ENCODE measurements around the gene PTPRK. TPM values are rescaled to one million over a fixed set of nuclear protein-coding genes. Genes with fewer than 3 reads are reported as not detected.

The PTPRK gene
- total and polyA plus RNA-seq, 4 experiments from 2014 or later = 0.47 to 1.5 (median 0.61) TPM; not detected in 1

GRCh38 chr6:128526152-128526914, 5.9 kb upstream of the PTPRK start:
- H3K36me3 ChIP-seq (ENCODE audit: insufficient read depth, low read length) = no peaks in the 10 kb centered on the region
- no peak overlapping the region for H3K4me3 Mint-ChIP-seq
- intact Hi-C loops (cut with micrococcal nuclease) = no loop called here
- no peaks in the 10 kb centered on the region for H3K9me3 ChIP-seq (ENCODE audit: control insufficient read depth in 1 of 2, low read length in 2 of 2)
- ChIA-PET CTCF (ENCODE audit: partially characterized antibody) (interaction anchor here (0.6 to 1.3 kb wide), 2 partner anchors 9 to 14 kb away, joined by 3 to 5 read pairs; no protein-coding TSS in a partner anchor), POLR2A (ENCODE audit: partially characterized antibody) (no interaction called here)
- DNase-seq = no peak
- H3K27me3 Mint-ChIP-seq = peaks cover 22 to 33% of the 10 kb centered on the region in 2 donors
- H3K4me3 ChIP-seq (ENCODE audit: low read length in 2 of 2) = no peak overlapping the region
- no peaks in the 10 kb centered on the region for H3K36me3 Mint-ChIP-seq
- no peak overlapping the region for H3K27ac ChIP-seq (ENCODE audit: low read depth, low read length)
- no peak overlapping the region for H3K27ac Mint-ChIP-seq
- peaks cover 13% of the 10 kb centered on the region for H3K27me3 ChIP-seq (ENCODE audit: insufficient read depth, low read length)
- peaks cover 0 to under 1% (median under 1%) of the 10 kb centered on the region in 4 donors for H3K4me1 Mint-ChIP-seq
- H3K4me1 ChIP-seq (ENCODE audit: insufficient read depth, low read length) = no peaks in the 10 kb centered on the region
- peaks cover 0 to 1% (median 0%) of the 10 kb centered on the region in 8 donors for H3K9me3 Mint-ChIP-seq

GRCh38 chr6:128525406-128525805, 5.0 kb upstream of the PTPRK start:
- Mint-ChIP-seq H3K27ac (no peak overlapping the region), H3K36me3 (no peaks in the 10 kb centered on the region), H3K4me3 (no peak overlapping the region), H3K27me3 (peaks cover 27 to 38% of the 10 kb centered on the region in 2 donors), H3K4me1 (peaks cover 3 to 8% (median 5%) of the 10 kb centered on the region in 4 donors), H3K9me3 (peaks cover 0 to 1% (median 0%) of the 10 kb centered on the region in 8 donors)
- Histone ChIP-seq H3K36me3 (ENCODE audit: insufficient read depth, low read length) (no peaks in the 10 kb centered on the region), H3K27ac (ENCODE audit: low read depth, low read length) (no peak overlapping the region), H3K4me1 (ENCODE audit: insufficient read depth, low read length) (peaks cover 6% of the 10 kb centered on the region), H3K4me3 (ENCODE audit: low read length in 2 of 2) (no peak overlapping the region), H3K9me3 (ENCODE audit: control insufficient read depth in 1 of 2, low read length in 2 of 2) (no peaks in the 10 kb centered on the region), H3K27me3 (ENCODE audit: insufficient read depth, low read length) (peaks cover 19% of the 10 kb centered on the region)
- DNase-seq = no peak
- intact Hi-C loops (cut with micrococcal nuclease) = no loop called here
- CTCF ChIA-PET (ENCODE audit: partially characterized antibody) = no interaction called here
- POLR2A ChIA-PET (ENCODE audit: partially characterized antibody) = no interaction called here

DNA sequence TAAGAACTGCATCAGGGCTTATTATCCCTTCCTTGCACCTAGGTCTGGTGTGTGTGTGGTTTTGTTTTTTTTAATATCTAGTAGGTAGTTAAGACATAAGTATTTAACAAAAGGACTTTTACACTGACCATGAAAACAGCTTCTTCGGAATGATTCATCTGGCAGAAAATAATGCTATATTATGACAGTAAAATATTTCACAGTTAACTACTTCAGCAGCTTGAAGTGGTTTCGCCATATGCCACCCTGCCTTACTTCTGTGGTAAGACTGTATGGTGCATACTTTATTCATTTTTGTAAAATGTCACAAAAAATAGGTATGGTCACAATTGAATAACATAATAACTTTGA, 858 bp upstream of the PTPRK start:
- no peaks in the 10 kb centered on the region for H3K36me3 ChIP-seq (ENCODE audit: insufficient read depth, low read length)
- Mint-ChIP-seq H3K9me3 (peaks cover 0 to under 1% (median 0%) of the 10 kb centered on the region in 8 donors), H3K27ac (peak overlapping the region in 3 of 7 donors; percentile 53 to 84 (median 68)), H3K27me3 (peaks cover 43 to 58% of the 10 kb centered on the region in 2 donors), H3K4me1 (peaks cover 11 to 27% (median 19%) of the 10 kb centered on the region in 4 donors), H3K4me3 (peak overlapping the region; percentile 76 to 91 (median 86)), H3K36me3 (peaks cover 0 to 9% of the 10 kb centered on the region in 2 donors)
- intact Hi-C loops (cut with micrococcal nuclease) = loop anchor here (2.0 kb wide), 1 partner anchor 664 kb away; no protein-coding TSS in a partner anchor
- no peak for DNase-seq
- peaks cover 37% of the 10 kb centered on the region for H3K27me3 ChIP-seq (ENCODE audit: insufficient read depth, low read length)
- H3K4me3 ChIP-seq (ENCODE audit: low read length in 2 of 2) = peak overlapping the region in 1 of 2 donors; percentile 71
- H3K27ac ChIP-seq (ENCODE audit: low read depth, low read length) = no peak overlapping the region
- H3K4me1 ChIP-seq (ENCODE audit: insufficient read depth, low read length) = peaks cover 23% of the 10 kb centered on the region
- ChIA-PET CTCF (ENCODE audit: partially characterized antibody) (interaction anchor here (0.9 to 1.6 kb wide), 2 partner anchors 16 to 666 kb away, joined by 3 to 4 read pairs; no protein-coding TSS in a partner anchor), POLR2A (ENCODE audit: partially characterized antibody) (interaction anchor here (0.6 kb wide), 1 partner anchor 854 kb away, joined by 3 read pairs; no protein-coding TSS in a partner anchor)
- H3K9me3 ChIP-seq (ENCODE audit: control insufficient read depth in 1 of 2, low read length in 2 of 2) = no peaks in the 10 kb centered on the region

- peaks cover 37% of the 10 kb centered on the region for H3K27me3 ChIP-seq (ENCODE audit: insufficient read depth, low read length)
- peak overlapping the region; percentile 3 for H3K27ac ChIP-seq (ENCODE audit: low read depth, low read length)
- H3K27me3 Mint-ChIP-seq = peaks cover 44 to 57% of the 10 kb centered on the region in 2 donors
Measured at GRCh38 chr6:128519931-128520435, 416 bp downstream of the PTPRK start.

DNA sequence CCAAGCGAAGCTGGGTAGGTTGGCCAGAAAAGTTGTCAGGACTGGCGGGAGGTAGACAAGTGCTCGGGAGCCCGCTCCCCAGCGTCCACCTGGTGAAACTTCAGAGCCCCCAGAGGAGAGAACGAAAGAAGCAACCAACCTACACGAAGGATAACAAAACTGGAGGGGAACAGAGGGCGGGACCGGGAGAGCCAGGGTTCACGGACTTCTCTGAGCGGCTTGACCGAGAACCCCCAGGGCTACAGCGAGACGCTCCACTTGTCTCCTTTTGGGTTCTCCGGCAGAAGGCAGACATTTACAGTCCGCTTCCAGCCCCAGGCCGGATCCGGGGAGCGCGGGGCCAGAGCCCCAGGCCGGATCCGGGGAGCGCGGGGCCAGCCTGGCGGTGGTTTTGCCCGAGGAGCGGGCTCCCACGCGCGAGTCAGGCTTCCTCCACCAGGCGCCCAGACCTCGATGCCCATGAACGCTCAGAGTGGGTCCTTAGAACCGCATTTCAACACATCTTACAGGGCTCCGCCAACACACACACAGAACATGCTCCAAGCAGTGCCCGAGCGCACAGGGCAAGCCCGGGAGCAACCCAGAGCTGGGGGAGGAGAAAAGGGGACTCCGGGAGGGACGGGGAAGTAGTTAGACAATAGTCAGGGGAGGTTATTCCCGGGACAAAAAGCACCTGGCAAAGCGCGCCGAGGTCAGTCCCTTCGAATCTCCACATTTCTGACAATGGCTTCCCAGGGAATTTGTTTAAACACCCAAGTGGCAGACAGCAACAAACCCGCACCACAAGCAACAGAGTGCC, 1.1 kb downstream of the PTPRK start:
- Mint-ChIP-seq H3K36me3 (peaks cover 0 to 9% of the 10 kb centered on the region in 2 donors), H3K27me3 (peaks cover 46 to 56% of the 10 kb centered on the region in 2 donors), H3K4me1 (peaks cover 11 to 27% (median 19%) of the 10 kb centered on the region in 4 donors), H3K9me3 (peaks cover 0 to 2% (median 0%) of the 10 kb centered on the region in 8 donors), H3K27ac (peak overlapping the region; percentile 58 to 87 (median 84)), H3K4me3 (peak overlapping the region; percentile 85 to 96 (median 90))
- DNase-seq = peak; percentile 3 to 52 (median 19)
- H3K27ac ChIP-seq (ENCODE audit: low read depth, low read length) = peak overlapping the region; percentile 3
- POLR2A ChIA-PET (ENCODE audit: partially characterized antibody) = interaction anchor here (1.3 kb wide), 1 partner anchor 618 kb away, joined by 3 read pairs; the partner anchor contains the start of gene THEMIS
- CTCF ChIA-PET (ENCODE audit: partially characterized antibody) = interaction anchor here (0.9 to 1.4 kb wide), 5 partner anchors 11 to 1003 kb away, joined by 3 to 5 read pairs (median 4); no protein-coding TSS in a partner anchor
- peaks cover 37% of the 10 kb centered on the region for H3K27me3 ChIP-seq (ENCODE audit: insufficient read depth, low read length)
- peaks cover 23% of the 10 kb centered on the region for H3K4me1 ChIP-seq (ENCODE audit: insufficient read depth, low read length)
- H3K4me3 ChIP-seq (ENCODE audit: low read length in 2 of 2) = peak overlapping the region; percentile 59 to 71
- no peaks in the 10 kb centered on the region for H3K36me3 ChIP-seq (ENCODE audit: insufficient read depth, low read length)
- intact Hi-C loops (cut with micrococcal nuclease) = no loop called here
- H3K9me3 ChIP-seq (ENCODE audit: control insufficient read depth in 1 of 2, low read length in 2 of 2) = no peaks in the 10 kb centered on the region

More at GRCh38 chr6:128519931-128520435, 416 bp downstream of the PTPRK start:
- CTCF ChIA-PET (ENCODE audit: partially characterized antibody) = interaction anchor here (0.9 to 1.6 kb wide), 5 partner anchors 12 to 1004 kb away, joined by 3 to 5 read pairs (median 4); no protein-coding TSS in a partner anchor
- peak overlapping the region; percentile 59 to 71 for H3K4me3 ChIP-seq (ENCODE audit: low read length in 2 of 2)
- H3K4me3 Mint-ChIP-seq = peak overlapping the region; percentile 85 to 96 (median 90)
- intact Hi-C loops (cut with micrococcal nuclease) = loop anchor here (1.0 to 2.0 kb wide), 3 partner anchors 663 to 1254 kb away; partner anchors contain the start of gene RNF146
- peaks cover 23% of the 10 kb centered on the region for H3K4me1 ChIP-seq (ENCODE audit: insufficient read depth, low read length)
- DNase-seq = peak in 4 of 5 donors; percentile 45 to 60 (median 50)
- peaks cover 11 to 27% (median 19%) of the 10 kb centered on the region in 4 donors for H3K4me1 Mint-ChIP-seq
- peaks cover 0 to 9% of the 10 kb centered on the region in 2 donors for H3K36me3 Mint-ChIP-seq
- H3K9me3 ChIP-seq (ENCODE audit: control insufficient read depth in 1 of 2, low read length in 2 of 2) = no peaks in the 10 kb centered on the region
- H3K36me3 ChIP-seq (ENCODE audit: insufficient read depth, low read length) = no peaks in the 10 kb centered on the region
- H3K27ac Mint-ChIP-seq = peak overlapping the region; percentile 58 to 87 (median 84)
- H3K9me3 Mint-ChIP-seq = peaks cover 0 to 2% (median 0%) of the 10 kb centered on the region in 8 donors
- POLR2A ChIA-PET (ENCODE audit: partially characterized antibody) = interaction anchor here (1.3 kb wide), 1 partner anchor 619 kb away, joined by 3 read pairs; the partner anchor contains the start of gene THEMIS

- Mint-ChIP-seq H3K27me3 (peaks cover 48 to 61% of the 10 kb centered on the region in 2 donors), H3K4me1 (peaks cover 11 to 27% (median 19%) of the 10 kb centered on the region in 4 donors), H3K9me3 (peaks cover 0 to 2% (median 0%) of the 10 kb centered on the region in 8 donors), H3K36me3 (peaks cover 0 to 9% of the 10 kb centered on the region in 2 donors), H3K4me3 (peak overlapping the region; percentile 76 to 96 (median 89)), H3K27ac (peak overlapping the region in 2 of 7 donors; percentile 6 to 84)
- peak in 2 of 5 donors; percentile 9 to 18 for DNase-seq
- H3K36me3 ChIP-seq (ENCODE audit: insufficient read depth, low read length) = no peaks in the 10 kb centered on the region
- H3K4me1 ChIP-seq (ENCODE audit: insufficient read depth, low read length) = peaks cover 23% of the 10 kb centered on the region
- H3K9me3 ChIP-seq (ENCODE audit: control insufficient read depth in 1 of 2, low read length in 2 of 2) = no peaks in the 10 kb centered on the region
- CTCF ChIA-PET (ENCODE audit: partially characterized antibody) = interaction anchor here (1.0 to 1.4 kb wide), 2 partner anchors 569 to 782 kb away, joined by 3 read pairs; no protein-coding TSS in a partner anchor
- H3K27ac ChIP-seq (ENCODE audit: low read depth, low read length) = no peak overlapping the region
- peak overlapping the region in 1 of 2 donors; percentile 71 for H3K4me3 ChIP-seq (ENCODE audit: low read length in 2 of 2)
- intact Hi-C loops (cut with micrococcal nuclease) = no loop called here
- POLR2A ChIA-PET (ENCODE audit: partially characterized antibody) = no interaction called here
- H3K27me3 ChIP-seq (ENCODE audit: insufficient read depth, low read length) = peaks cover 37% of the 10 kb centered on the region
Measured at GRCh38 chr6:128518434-128519131, 1.8 kb downstream of the PTPRK start.
